ENCODE measurements around the gene PTPRR.

The PTPRR gene

GRCh38 chr12:70635755-70636154 lies 284.8 kb downstream of the PTPRR start:
- H3K9me3 ChIP-seq (ENCODE audit: control insufficient read depth, low read length): no peaks in the 10 kb centered on the region
- no peak overlapping the region for H3K4me2 ChIP-seq (ENCODE audit: low read length)
- H2AFZ ChIP-seq: no peak overlapping the region
- H3K27me3 ChIP-seq (ENCODE audit: control insufficient read depth, insufficient read depth, low read length): no peaks in the 10 kb centered on the region
- no peaks in the 10 kb centered on the region for H3K36me3 ChIP-seq (ENCODE audit: control insufficient read depth, insufficient read depth, low read length)
- no peaks in the 10 kb centered on the region for H3K4me1 ChIP-seq
- H3K79me2 ChIP-seq: no peaks in the 10 kb centered on the region
- no peak overlapping the region for H3K27ac ChIP-seq
- no peak for TF ChIP-seq CTCF (IDR thresholded peaks at IDR 0.05)
- no peak overlapping the region for H3K9ac ChIP-seq
- H3K4me3 ChIP-seq (ENCODE audit: low read depth, low read length): no peak overlapping the region

GRCh38 chr12:70628701-70629480 lies 291.6 kb downstream of the PTPRR start:
- Histone ChIP-seq H3K4me2 (ENCODE audit: low read length) (no peak overlapping the region), H3K9me3 (ENCODE audit: control insufficient read depth, low read length) (no peaks in the 10 kb centered on the region), H3K4me3 (ENCODE audit: low read depth, low read length) (no peak overlapping the region), H3K4me1 (no peaks in the 10 kb centered on the region), H2AFZ (no peak overlapping the region), H3K27ac (no peak overlapping the region), H3K9ac (no peak overlapping the region), H3K36me3 (ENCODE audit: control insufficient read depth, insufficient read depth, low read length) (no peaks in the 10 kb centered on the region), H3K27me3 (ENCODE audit: control insufficient read depth, insufficient read depth, low read length) (peaks cover 4% of the 10 kb centered on the region), H3K79me2 (no peaks in the 10 kb centered on the region)
- no peak for TF ChIP-seq CTCF (IDR thresholded peaks at IDR 0.05)

GRCh38 chr12:70627677-70628076 lies 292.9 kb downstream of the PTPRR start:
- no peaks in the 10 kb centered on the region for H3K4me1 ChIP-seq
- H2AFZ ChIP-seq: no peak overlapping the region
- no peak overlapping the region for H3K9ac ChIP-seq
- no peaks in the 10 kb centered on the region for H3K79me2 ChIP-seq
- no peak for TF ChIP-seq CTCF (IDR thresholded peaks at IDR 0.05)
- H3K27ac ChIP-seq: no peak overlapping the region
- H3K4me2 ChIP-seq (ENCODE audit: low read length): no peak overlapping the region
- no peaks in the 10 kb centered on the region for H3K36me3 ChIP-seq (ENCODE audit: control insufficient read depth, insufficient read depth, low read length)
- peaks cover 4% of the 10 kb centered on the region for H3K27me3 ChIP-seq (ENCODE audit: control insufficient read depth, insufficient read depth, low read length)
- H3K9me3 ChIP-seq (ENCODE audit: control insufficient read depth, low read length): no peaks in the 10 kb centered on the region
- peak overlapping the region; percentile 9 for H3K4me3 ChIP-seq (ENCODE audit: low read depth, low read length)

- no peaks in the 10 kb centered on the region for H3K9me3 ChIP-seq (ENCODE audit: control insufficient read depth, low read length)
- no peaks in the 10 kb centered on the region for H3K79me2 ChIP-seq
- no peak overlapping the region for H3K4me3 ChIP-seq (ENCODE audit: low read depth, low read length)
- H3K9ac ChIP-seq: no peak overlapping the region
- peaks cover 4% of the 10 kb centered on the region for H3K27me3 ChIP-seq (ENCODE audit: control insufficient read depth, insufficient read depth, low read length)
- no peak overlapping the region for H3K27ac ChIP-seq
- no peak overlapping the region for H3K4me2 ChIP-seq (ENCODE audit: low read length)
- no peak for TF ChIP-seq CTCF (IDR thresholded peaks at IDR 0.05)
- H3K36me3 ChIP-seq (ENCODE audit: control insufficient read depth, insufficient read depth, low read length): no peaks in the 10 kb centered on the region
- no peak overlapping the region for H2AFZ ChIP-seq
- H3K4me1 ChIP-seq: no peaks in the 10 kb centered on the region
Measured at GRCh38 chr12:70626180-70626579, 294.4 kb downstream of the PTPRR start.

Data from parathyroid adenoma (tissue), 2 donors.